Spleen (tissue), 11 donors: ENCODE results near the gene DUS1L. TPM values are rescaled to one million over a fixed set of nuclear protein-coding genes. Genes with fewer than 3 reads are reported as not detected.

Experiments
- DNase-seq: peaks from one replicate; pipeline ENCODE4 v3.0.0-alpha.2; 2020
- H3K27ac ChIP-seq, 8 donors: fragments of 200-600 bp; sonication (generic) in 7 of 8; 1 replicate in 4 of 8; 2 replicates in 4 of 8; pipeline versions ENCODE4 v1.5.0 to v1.8.0; 2016 to 2021; ENCODE audit warnings: inconsistent platforms in 4 of 8, mild to moderate bottlenecking in 4 of 8, moderate library complexity in 1 of 8
- H3K27me3 ChIP-seq, 7 donors: fragments of 200-600 bp; sonication (generic) in 6 of 7; replicated peaks in 1 of 7; 1 replicate in 4 of 7; 2 replicates in 3 of 7; pipeline versions ENCODE4 v1.5.0 to v1.8.0; 2016 to 2021; ENCODE audit warnings: inconsistent platforms in 3 of 7, mild to moderate bottlenecking in 1 of 7
- H3K36me3 ChIP-seq, 6 donors: fragments of 200-600 bp; sonication (generic) in 5 of 6; 1 replicate in 4 of 6; 2 replicates in 2 of 6; pipeline versions ENCODE4 v1.5.0 to v1.8.0; 2016 to 2021; ENCODE audit warnings: inconsistent platforms in 2 of 6
- H3K4me1 ChIP-seq, 6 donors: fragments of 200-600 bp; sonication (generic) in 5 of 6; 1 replicate in 3 of 6; 2 replicates in 3 of 6; pipeline versions ENCODE4 v1.5.0 to v1.8.0; 2016 to 2021; ENCODE audit warnings: inconsistent platforms in 3 of 6
- H3K4me3 ChIP-seq, 8 donors: fragments of 200-600 bp; sonication (generic) in 7 of 8; 1 replicate in 4 of 8; 2 replicates in 4 of 8; pipeline versions ENCODE4 v1.5.0 to v1.8.0; 2016 to 2021; ENCODE audit warnings: inconsistent platforms in 4 of 8, mild to moderate bottlenecking in 4 of 8, moderate library complexity in 2 of 8
- H3K9me3 ChIP-seq, 8 donors: fragments of 200-600 bp; sonication (generic) in 7 of 8; 1 replicate in 4 of 8; 2 replicates in 4 of 8; pipeline versions ENCODE4 v1.5.0 to v1.8.0; 2016 to 2021; ENCODE audit warnings: inconsistent platforms in 4 of 8
- POLR2A ChIP-seq, 3 donors: fragments of 450-650 bp; IDR thresholded peaks; one replicate each; pipeline ENCODE4 v1.5.1; 2017; ENCODE audit warnings: antibody characterized with exemption in 3 of 3, mild to moderate bottlenecking in 1 of 3
- POLR2AphosphoS5 ChIP-seq, 3 donors: sonication (generic); formaldehyde crosslinking; IDR thresholded peaks; one replicate each; pipeline ENCODE4 v1.5.1; 2017; ENCODE audit warnings: antibody characterized with exemption in 3 of 3
- WGBS, 5 donors: extraction: QIAGEN DNeasy Blood & Tissue Kit in 3 of 5; methylation state at CpG; one replicate each; pipeline versions ENCODE4 v1.1.5 to v1.1.7; 2013 to 2018; 5-methylcytosine and 5-hydroxymethylcytosine counted together
- intact Hi-C: fragments of 100-400 bp; cut with DNase I; formaldehyde crosslinking; loops from one replicate; pipeline ENCODE4 v1.15.0; 2023; ENCODE audit warnings: low total_unique reads
- polyA plus RNA-seq, 3 donors: library from polyadenylated mRNA; stranded (reverse); fragments of 200-250 nt; gene quantifications; one replicate each; pipeline ENCODE4 v1.2.1, GENCODE V29; 2013
- total RNA-seq, 7 donors: library from RNA; depleted of rRNA in 3 of 7; stranded (reverse); fragments of >200 nt in 3 of 7; fragmentation: NEBNext Ultra II Directional in 4 of 7; extraction: Animal tissue kit (Norgen Biotek cat#: 25700) in 4 of 7; gene quantifications; one replicate each; pipeline versions ENCODE4 v1.1.0 to v1.2.1, GENCODE V29; 2016 to 2021
- TF ChIP-seq, protein P1 (sequence below), 11 experiments: fragments of 200-600 bp in 7 of 11; fragments of 450-650 bp in 4 of 11; sonication (generic) in 4 of 11; IDR thresholded peaks in 8 of 11; conservative IDR thresholded peaks in 3 of 11; 1 replicate in 7 of 11; 2 replicates in 4 of 11; pipeline versions ENCODE4 v1.4.0 to v1.8.0; 2016 to 2021; ENCODE audit warnings: antibody characterized with exemption in 11 of 11, inconsistent platforms in 4 of 11, mild to moderate bottlenecking in 1 of 11
- donor health status: healthy with polysubstance abuse.
- donor health status: DM: no; HTN: no; CAD: no; lungs with moderate emphysema.
- donor health status: DM: no; HTN: no; CAD: no.
- donor health status: Bipolar disorder and iron deficiency.
- donor health status: healthy.
- donor health status: DM: no; HTN: no; CAD: no.
- donor health status: DM: yes; HTN: yes; CAD: no.

The DUS1L gene
- total and polyA plus RNA-seq, 10 donors: 76.4 to 174 (median 103) TPM

DNA sequence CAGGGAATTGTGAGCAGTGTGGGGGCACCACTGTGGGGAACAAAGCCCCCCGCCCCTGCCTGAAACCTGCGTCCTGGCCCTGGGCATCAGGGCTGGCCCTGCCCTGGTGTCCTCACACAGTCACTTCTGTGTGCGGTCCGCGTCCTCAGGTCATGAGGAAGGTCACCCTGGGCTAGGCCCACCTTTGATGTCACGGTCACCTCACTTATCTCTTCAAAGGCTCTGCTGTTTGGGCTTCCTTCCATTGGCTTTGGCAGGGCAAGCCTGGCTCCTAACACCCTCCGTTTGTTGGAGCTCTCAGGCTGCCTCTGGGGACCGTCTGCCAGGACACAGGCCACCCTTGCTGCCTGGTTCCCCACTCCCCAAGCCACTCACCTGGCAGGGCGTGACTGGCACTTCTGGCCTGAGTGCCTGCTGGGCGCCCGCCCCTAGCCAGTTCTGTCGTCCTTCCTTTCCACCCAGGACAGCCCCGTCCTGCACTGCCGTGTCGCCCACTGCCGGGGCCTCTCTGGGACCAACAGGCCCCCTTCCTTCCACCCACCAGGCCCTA is 51.8 kb downstream of the DUS1L start:
- Histone ChIP-seq H3K36me3 (peaks cover 0 to 74% (median 9%) of the 10 kb centered on the region in 6 donors), H3K4me1 (peaks cover 0 to 30% (median 18%) of the 10 kb centered on the region in 6 donors), H3K4me3 (no peak overlapping the region), H3K27me3 (no peaks in the 10 kb centered on the region), H3K9me3 (no peaks in the 10 kb centered on the region), H3K27ac (peak overlapping the region in 5 of 8 donors; percentile 55 to 78 (median 69))
- intact Hi-C loops: no loop called here
- TF ChIP-seq POLR2A (IDR thresholded peaks at IDR 0.05) (no peak), POLR2AphosphoS5 (IDR thresholded peaks at IDR 0.05) (no peak)
- TF ChIP-seq, protein P1, sequence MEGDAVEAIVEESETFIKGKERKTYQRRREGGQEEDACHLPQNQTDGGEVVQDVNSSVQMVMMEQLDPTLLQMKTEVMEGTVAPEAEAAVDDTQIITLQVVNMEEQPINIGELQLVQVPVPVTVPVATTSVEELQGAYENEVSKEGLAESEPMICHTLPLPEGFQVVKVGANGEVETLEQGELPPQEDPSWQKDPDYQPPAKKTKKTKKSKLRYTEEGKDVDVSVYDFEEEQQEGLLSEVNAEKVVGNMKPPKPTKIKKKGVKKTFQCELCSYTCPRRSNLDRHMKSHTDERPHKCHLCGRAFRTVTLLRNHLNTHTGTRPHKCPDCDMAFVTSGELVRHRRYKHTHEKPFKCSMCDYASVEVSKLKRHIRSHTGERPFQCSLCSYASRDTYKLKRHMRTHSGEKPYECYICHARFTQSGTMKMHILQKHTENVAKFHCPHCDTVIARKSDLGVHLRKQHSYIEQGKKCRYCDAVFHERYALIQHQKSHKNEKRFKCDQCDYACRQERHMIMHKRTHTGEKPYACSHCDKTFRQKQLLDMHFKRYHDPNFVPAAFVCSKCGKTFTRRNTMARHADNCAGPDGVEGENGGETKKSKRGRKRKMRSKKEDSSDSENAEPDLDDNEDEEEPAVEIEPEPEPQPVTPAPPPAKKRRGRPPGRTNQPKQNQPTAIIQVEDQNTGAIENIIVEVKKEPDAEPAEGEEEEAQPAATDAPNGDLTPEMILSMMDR (IDR thresholded peaks at IDR 0.05 in 8 of 11, conservative IDR thresholded peaks at IDR 0.05 in 3 of 11): no peak
- 76 to 94% (median 78%) methylated on average over 10 to 16 of the region's 16 CpGs for WGBS, 5 donors
- no peak for DNase-seq

GRCh38 chr17:82013341-82013740 is 52.3 kb downstream of the DUS1L start:
- Histone ChIP-seq H3K4me3 (no peak overlapping the region), H3K4me1 (peaks cover 0 to 30% (median 18%) of the 10 kb centered on the region in 6 donors), H3K36me3 (peaks cover 0 to 70% (median 5%) of the 10 kb centered on the region in 6 donors), H3K9me3 (no peaks in the 10 kb centered on the region), H3K27me3 (no peaks in the 10 kb centered on the region), H3K27ac (peak overlapping the region in 7 of 8 donors; percentile 8 to 78 (median 63))
- intact Hi-C loops: no loop called here
- DNase-seq: no peak
- 34 to 51% (median 44%) methylated on average over 14 to 22 of the region's 22 CpGs for WGBS, 5 donors
- TF ChIP-seq POLR2AphosphoS5 (IDR thresholded peaks at IDR 0.05): peak; percentile 21 to 73 (median 57)
- TF ChIP-seq, protein P1 (IDR thresholded peaks at IDR 0.05 in 8 of 11, conservative IDR thresholded peaks at IDR 0.05 in 3 of 11): no peak
- TF ChIP-seq POLR2A (IDR thresholded peaks at IDR 0.05): no peak

GRCh38 chr17:82012640-82013295 is 52.8 kb downstream of the DUS1L start:
- no peaks in the 10 kb centered on the region for H3K27me3 ChIP-seq
- intact Hi-C loops: no loop called here
- 68 to 79% (median 74%) methylated on average over 11 to 19 of the region's 19 CpGs for WGBS, 5 donors
- TF ChIP-seq POLR2AphosphoS5 (IDR thresholded peaks at IDR 0.05) (no peak), POLR2A (IDR thresholded peaks at IDR 0.05) (no peak)
- TF ChIP-seq, protein P1 (IDR thresholded peaks at IDR 0.05 in 8 of 11, conservative IDR thresholded peaks at IDR 0.05 in 3 of 11): no peak
- H3K4me3 ChIP-seq: no peak overlapping the region
- peaks cover 0 to 30% (median 18%) of the 10 kb centered on the region in 6 donors for H3K4me1 ChIP-seq
- DNase-seq: no peak
- no peaks in the 10 kb centered on the region for H3K9me3 ChIP-seq
- H3K36me3 ChIP-seq: peaks cover 0 to 64% (median 2%) of the 10 kb centered on the region in 6 donors
- peak overlapping the region in 7 of 8 donors; percentile 8 to 78 (median 63) for H3K27ac ChIP-seq

DNA sequence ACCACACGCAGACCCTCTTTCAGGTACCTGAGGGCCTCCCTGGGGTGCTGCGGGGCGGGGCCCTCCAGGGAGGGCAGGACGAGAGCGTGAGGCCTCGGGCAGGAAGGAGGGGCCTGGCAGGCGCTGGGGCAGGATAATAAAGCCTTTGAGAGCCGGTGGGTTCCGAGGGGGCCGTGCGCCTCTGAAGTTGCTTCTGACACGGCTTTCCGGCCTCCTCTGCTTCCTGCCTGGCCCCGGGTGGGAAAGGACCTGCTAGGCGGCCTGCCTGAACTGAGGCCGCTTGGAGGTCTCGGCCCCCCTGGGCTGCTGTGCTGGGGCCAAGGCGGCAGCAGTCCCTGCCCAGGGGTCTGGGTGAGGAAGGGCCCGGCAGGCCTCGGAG is 53.4 kb downstream of the DUS1L start:
- DNase-seq: no peak
- Histone ChIP-seq H3K4me3 (no peak overlapping the region), H3K9me3 (no peaks in the 10 kb centered on the region), H3K27me3 (no peaks in the 10 kb centered on the region), H3K4me1 (peaks cover 0 to 30% (median 18%) of the 10 kb centered on the region in 6 donors), H3K36me3 (peaks cover 0 to 59% (median 2%) of the 10 kb centered on the region in 6 donors), H3K27ac (peak overlapping the region in 7 of 8 donors; percentile 8 to 78 (median 63))
- 58 to 68% (median 62%) methylated on average over 9 to 20 of the region's 20 CpGs for WGBS, 5 donors
- TF ChIP-seq POLR2AphosphoS5 (IDR thresholded peaks at IDR 0.05) (peak in 1 of 3 donors; percentile 8), POLR2A (IDR thresholded peaks at IDR 0.05) (no peak)
- intact Hi-C loops: no loop called here
